ENCODE measurements around the gene C12orf54. TPM values are rescaled to one million over a fixed set of nuclear protein-coding genes. Genes with fewer than 3 reads are reported as not detected.

C12orf54 gene
- total and polyA plus RNA-seq, 2 donors (not counting 3 experiments of a cell fraction or from before 2014, with no cell fraction given): not detected

- H3K4me2 ChIP-seq (ENCODE audit: insufficient read depth, low read length): no peak overlapping the region
- no TSS peak for BruUV-seq (replicated peaks)
- DNase-seq (ENCODE audit: low read depth, low spot score): no peak
- no peak overlapping the region for H3K27ac ChIP-seq (ENCODE audit: insufficient read depth, low read depth, low read length)
- dilution Hi-C loops (cut with MboI; ENCODE audit: extremely low pct_ligation_motif_present, low sequenced_read_pairs): no loop called here
- H3K9ac ChIP-seq (replicated peaks; ENCODE audit: extremely low read depth, insufficient read depth, low read length): no peak overlapping the region
- FAIRE-seq: no peak
- POLR2A ChIA-PET: no interaction called here
- no peak overlapping the region for H3K4me3 ChIP-seq (replicated peaks in 1 of 3; ENCODE audit: insufficient read depth in 1 of 3, low read depth in 1 of 3, low read length in 3 of 3)
- no peaks in the 10 kb centered on the region for H4K20me1 ChIP-seq (replicated peaks; ENCODE audit: control insufficient read depth, extremely low read depth, insufficient read depth, low read length)
- peaks cover 0 to 5% of the 10 kb centered on the region in 2 experiments for H3K27me3 ChIP-seq (ENCODE audit: control insufficient read depth in 2 of 2, insufficient read depth in 2 of 2, low read length in 2 of 2)
- no peaks in the 10 kb centered on the region for H3K79me2 ChIP-seq (ENCODE audit: control insufficient read depth, insufficient read depth, low read length)
- H3K4me1 ChIP-seq (ENCODE audit: control insufficient read depth, extremely low read depth, insufficient read depth, low read length): no peaks in the 10 kb centered on the region
- TF ChIP-seq EZH2 (IDR thresholded peaks at IDR 0.05; ENCODE audit: borderline replicate concordance, low read depth, low read length, severe bottlenecking): no peak
- TF ChIP-seq FOS (IDR thresholded peaks at IDR 0.05; ENCODE audit: borderline replicate concordance, insufficient read depth, low read length): no peak
- TF ChIP-seq, protein P1, sequence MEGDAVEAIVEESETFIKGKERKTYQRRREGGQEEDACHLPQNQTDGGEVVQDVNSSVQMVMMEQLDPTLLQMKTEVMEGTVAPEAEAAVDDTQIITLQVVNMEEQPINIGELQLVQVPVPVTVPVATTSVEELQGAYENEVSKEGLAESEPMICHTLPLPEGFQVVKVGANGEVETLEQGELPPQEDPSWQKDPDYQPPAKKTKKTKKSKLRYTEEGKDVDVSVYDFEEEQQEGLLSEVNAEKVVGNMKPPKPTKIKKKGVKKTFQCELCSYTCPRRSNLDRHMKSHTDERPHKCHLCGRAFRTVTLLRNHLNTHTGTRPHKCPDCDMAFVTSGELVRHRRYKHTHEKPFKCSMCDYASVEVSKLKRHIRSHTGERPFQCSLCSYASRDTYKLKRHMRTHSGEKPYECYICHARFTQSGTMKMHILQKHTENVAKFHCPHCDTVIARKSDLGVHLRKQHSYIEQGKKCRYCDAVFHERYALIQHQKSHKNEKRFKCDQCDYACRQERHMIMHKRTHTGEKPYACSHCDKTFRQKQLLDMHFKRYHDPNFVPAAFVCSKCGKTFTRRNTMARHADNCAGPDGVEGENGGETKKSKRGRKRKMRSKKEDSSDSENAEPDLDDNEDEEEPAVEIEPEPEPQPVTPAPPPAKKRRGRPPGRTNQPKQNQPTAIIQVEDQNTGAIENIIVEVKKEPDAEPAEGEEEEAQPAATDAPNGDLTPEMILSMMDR (IDR thresholded peaks at IDR 0.05; ENCODE audit: extremely low read depth in 1 of 2, insufficient read depth in 1 of 2, low read depth in 1 of 2, low read length in 2 of 2): no peak
- TF ChIP-seq MAX (IDR thresholded peaks at IDR 0.05; ENCODE audit: insufficient read depth, insufficient read length): no peak
- no peak for TF ChIP-seq JUN (IDR thresholded peaks at IDR 0.05; ENCODE audit: borderline replicate concordance, insufficient read depth, insufficient read length, low read depth)
- no peak for TF ChIP-seq POLR2AphosphoS5 (IDR thresholded peaks at IDR 0.05; ENCODE audit: insufficient read depth, low read depth, low read length)
- no peak for TF ChIP-seq MYC (IDR thresholded peaks at IDR 0.05; ENCODE audit: low read depth, low read length)
- no peak for TF ChIP-seq GATA2 (IDR thresholded peaks at IDR 0.05; ENCODE audit: insufficient read depth, insufficient read length, low read depth, low read length)
- intact Hi-C loops (cut with micrococcal nuclease): no loop called here
- no peak overlapping the region for H2AFZ ChIP-seq (ENCODE audit: low read depth, low read length)
- no peaks in the 10 kb centered on the region for H3K36me3 ChIP-seq (ENCODE audit: control insufficient read depth in 2 of 2, extremely low read depth in 1 of 2, insufficient read depth in 2 of 2, low read length in 2 of 2)
- CTCF ChIA-PET: no interaction called here
- H3K9me1 ChIP-seq (replicated peaks; ENCODE audit: control insufficient read depth, extremely low read depth, insufficient read depth, low read length): no peaks in the 10 kb centered on the region
- no peaks in the 10 kb centered on the region for H3K9me3 ChIP-seq (replicated peaks; ENCODE audit: control insufficient read depth, insufficient read depth, low read length)
Measured at GRCh38 chr12:48512855-48513254, 30.6 kb downstream of the C12orf54 start.

Data from endothelial cell of umbilical vein (primary cell).